PFSK-1 (cell line): Measurements from ENCODE around the gene EEFSEC.

Source experiments
- FOXP2 ChIP-seq: optimal IDR thresholded peaks from 2 replicates; pipeline ENCODE3; 2011; ENCODE audit warnings: borderline replicate concordance, control low read depth, inconsistent platforms; ENCODE audit not compliant: insufficient read depth; ENCODE audit errors: extremely low read length, extremely low read depth
- POLR2AphosphoS5 ChIP-seq: IDR thresholded peaks from 2 replicates; pipeline ENCODE4 v1.6.1; 2012; ENCODE audit warnings: low read depth, mild to moderate bottlenecking, control low read depth, low read length, moderate library complexity
- REST ChIP-seq, 2 experiments: IDR thresholded peaks; 2 replicates each; pipeline versions ENCODE4 v1.6.1 to v1.8.0; 2011 to 2012; ENCODE audit warnings: low read depth in 2 of 2, low read length in 2 of 2, control low read depth in 1 of 2, inconsistent platforms in 1 of 2, mild to moderate bottlenecking in 1 of 2, moderate library complexity in 1 of 2; ENCODE audit not compliant: insufficient read depth in 1 of 2
- SIN3A ChIP-seq: IDR thresholded peaks from 2 replicates; pipeline ENCODE4 v1.6.1; 2012; ENCODE audit warnings: mild to moderate bottlenecking, low read length, moderate library complexity, borderline replicate concordance; ENCODE audit not compliant: insufficient read depth
- TAF1 ChIP-seq: IDR thresholded peaks from 2 replicates; pipeline ENCODE4 v1.6.1; 2012; ENCODE audit warnings: low read length, control low read depth, borderline replicate concordance; ENCODE audit not compliant: insufficient read depth

Gene EEFSEC

GRCh38 chr3:128152419-128153155 lies 694 bp upstream of the EEFSEC start:
- no peak for TF ChIP-seq REST (IDR thresholded peaks at IDR 0.05; ENCODE audit: insufficient read depth in 1 of 2, low read depth in 2 of 2, low read length in 2 of 2)
- no peak for TF ChIP-seq TAF1
- no peak for TF ChIP-seq SIN3A
- no peak for TF ChIP-seq POLR2AphosphoS5
- no peak for TF ChIP-seq FOXP2

GRCh38 chr3:128155616-128156360 lies 2.5 kb downstream of the EEFSEC start:
- TF ChIP-seq TAF1 (no peak), POLR2AphosphoS5 (no peak), SIN3A (no peak), REST (IDR thresholded peaks at IDR 0.05; ENCODE audit: insufficient read depth in 1 of 2, low read depth in 2 of 2, low read length in 2 of 2) (no peak), FOXP2 (no peak)

- TF ChIP-seq FOXP2 = no peak
- no peak for TF ChIP-seq SIN3A
- TF ChIP-seq POLR2AphosphoS5 = no peak
- no peak for TF ChIP-seq REST (IDR thresholded peaks at IDR 0.05; ENCODE audit: insufficient read depth in 1 of 2, low read depth in 2 of 2, low read length in 2 of 2)
- TF ChIP-seq TAF1 = no peak
Measured at GRCh38 chr3:128160661-128161060, 7.4 kb downstream of the EEFSEC start.

GRCh38 chr3:128163432-128163831 lies 10.2 kb downstream of the EEFSEC start:
- TF ChIP-seq SIN3A (no peak), POLR2AphosphoS5 (no peak), REST (IDR thresholded peaks at IDR 0.05; ENCODE audit: insufficient read depth in 1 of 2, low read depth in 2 of 2, low read length in 2 of 2) (no peak), TAF1 (no peak), FOXP2 (no peak)
